NCI-H1694 treated with DMSO at 0.1 percent for 48 hours (cell line): ENCODE measurements around the gene CNGB1.
"Not testable (repeated sequence)": the region's sequence is repeated elsewhere in the genome, so short reads cannot be mapped to it uniquely, and the experiment has no call there.

Experiments used
- DNase-seq: peaks from one replicate; lab custom pipeline; 2025; lab: John Stamatoyannopoulos, UW

The CNGB1 gene

DNA sequence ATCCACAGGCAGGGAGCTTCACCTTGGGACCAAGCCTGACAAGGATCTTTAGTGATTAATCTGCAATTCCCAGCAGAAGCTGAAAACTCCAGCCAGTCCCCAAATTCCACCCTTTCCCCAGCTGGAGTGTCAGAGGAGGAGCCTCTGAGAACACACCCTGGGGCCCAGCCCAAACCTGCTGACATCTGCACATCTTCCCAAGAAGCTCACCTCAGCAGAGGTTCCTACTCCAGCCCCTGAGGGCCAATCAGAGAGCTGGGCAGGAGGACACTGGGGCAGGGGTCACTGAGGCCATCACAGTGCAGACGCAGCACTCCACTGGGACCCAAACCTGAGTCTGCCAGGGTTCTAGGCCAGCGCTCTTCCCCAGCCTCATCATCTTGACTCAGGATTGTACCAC, 44.9 kb downstream of the CNGB1 start:
- DNase-seq, result no peak

DNA sequence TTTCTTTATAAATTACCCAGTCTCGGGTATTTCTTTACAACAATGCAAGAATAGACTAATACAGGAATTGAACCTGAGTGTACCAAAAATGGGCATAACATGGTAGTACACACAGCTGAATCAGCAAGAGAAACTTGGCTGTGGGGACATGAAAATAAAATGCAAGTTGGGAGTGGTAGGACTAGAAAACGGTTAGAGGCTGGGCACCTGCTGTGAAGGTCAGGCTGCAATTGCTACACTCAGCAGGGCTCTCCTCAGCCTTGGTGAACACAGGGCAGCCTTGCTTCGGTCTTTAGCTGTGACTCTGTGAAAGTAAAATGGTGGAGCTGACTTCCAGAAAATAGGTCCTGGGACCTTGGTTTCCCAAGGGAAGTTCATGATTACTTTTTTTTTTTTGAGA, 45.6 kb downstream of the CNGB1 start:
- DNase-seq, result no peak

- no peak for DNase-seq
Observed at GRCh38 chr16:57924514-57924913, 46.4 kb downstream of the CNGB1 start.

DNA sequence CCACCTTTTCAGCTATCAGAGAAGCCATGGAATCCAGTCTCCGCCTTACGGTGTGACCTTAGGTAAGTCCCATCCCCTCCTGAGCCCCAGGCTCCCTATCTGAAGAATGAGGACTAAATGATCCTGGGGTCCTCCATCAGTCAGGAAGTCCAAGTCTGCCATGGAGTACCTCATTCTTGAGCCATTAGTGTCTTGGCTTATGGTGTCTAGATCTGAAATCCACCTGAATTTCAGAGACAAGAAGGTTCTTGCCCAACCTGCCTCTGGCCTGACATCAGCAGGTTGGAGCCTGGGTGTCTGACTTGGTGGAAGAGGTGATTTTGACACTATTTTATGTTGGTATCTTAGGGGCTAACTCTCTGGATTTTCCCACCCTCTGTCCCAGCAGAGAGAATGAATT, 47.1 kb downstream of the CNGB1 start:
- no peak for DNase-seq

- DNase-seq, result no peak
Observed at GRCh38 chr16:57923418-57923817, 47.5 kb downstream of the CNGB1 start.

- no peak for DNase-seq
Observed at GRCh38 chr16:57920880-57921229, 50.1 kb downstream of the CNGB1 start.

GRCh38 chr16:57920215-57920879, 50.6 kb downstream of the CNGB1 start:
- DNase-seq, result no peak

- no peak for DNase-seq
Observed at GRCh38 chr16:57918994-57919393, 51.9 kb downstream of the CNGB1 start.

- no peak for DNase-seq
Observed at GRCh38 chr16:57918444-57918843, 52.5 kb downstream of the CNGB1 start.

DNA sequence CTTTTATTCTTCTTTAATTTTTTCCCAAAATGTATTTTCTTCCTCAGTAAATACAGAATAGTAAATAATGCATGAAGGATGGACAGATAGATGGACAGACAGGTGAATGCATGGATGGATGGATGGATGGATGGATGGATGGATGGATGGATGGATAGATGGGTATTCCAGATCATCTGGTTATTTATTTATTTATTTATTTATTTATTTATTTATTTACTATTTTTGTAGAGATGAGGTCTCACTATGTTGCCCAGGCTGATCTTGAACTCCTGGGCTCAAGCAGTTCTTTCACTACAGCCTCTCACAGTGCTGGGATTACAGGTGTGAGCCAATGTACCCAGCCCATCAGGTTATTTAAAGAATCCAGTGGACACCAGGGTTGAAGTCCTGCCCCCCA, 53.0 kb downstream of the CNGB1 start:
- not testable (repeated sequence) for DNase-seq

DNA sequence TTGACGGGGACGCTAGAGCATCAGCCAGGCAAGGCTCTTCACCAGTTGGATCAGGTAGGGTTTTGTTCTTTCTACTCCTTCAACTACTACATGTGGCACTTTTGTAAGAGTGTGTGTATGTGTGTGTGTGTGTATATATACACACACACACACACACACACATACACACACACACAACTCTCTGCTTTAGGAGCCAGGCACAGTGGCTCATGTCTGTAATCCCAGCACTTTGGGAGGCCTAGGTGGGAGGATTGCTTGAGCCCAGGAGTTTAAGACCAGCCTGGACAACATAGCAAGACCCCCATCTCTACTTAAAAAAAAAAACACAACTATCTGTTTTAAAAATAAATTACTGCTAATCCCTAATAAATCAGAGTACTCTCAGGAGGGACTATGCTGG, 53.4 kb downstream of the CNGB1 start:
- not testable (repeated sequence) for DNase-seq

- DNase-seq, result no peak
Observed at GRCh38 chr16:57916735-57917438, 54.0 kb downstream of the CNGB1 start.

GRCh38 chr16:57915811-57916488, 55.0 kb downstream of the CNGB1 start:
- DNase-seq, result no peak

DNA sequence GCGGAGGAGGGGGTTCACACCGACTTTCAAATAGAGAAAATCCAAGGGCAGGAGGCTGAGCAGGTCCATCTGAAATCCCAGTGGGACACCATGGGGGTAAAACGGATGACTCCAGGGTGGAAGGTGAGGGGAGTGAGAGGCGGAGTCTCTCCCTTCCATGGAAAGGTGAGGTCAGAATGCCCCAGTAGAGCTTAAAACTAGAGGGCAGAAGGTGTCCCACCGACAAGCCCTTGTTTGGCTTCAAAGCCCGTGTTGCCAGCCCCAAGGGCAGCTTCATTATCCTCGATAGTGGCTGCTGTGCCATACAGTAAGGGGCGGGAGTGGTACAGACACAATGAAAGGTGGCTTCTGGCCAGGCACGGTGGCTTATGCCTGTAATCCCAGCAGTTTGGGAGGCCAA, 55.7 kb downstream of the CNGB1 start:
- no peak for DNase-seq

DNA sequence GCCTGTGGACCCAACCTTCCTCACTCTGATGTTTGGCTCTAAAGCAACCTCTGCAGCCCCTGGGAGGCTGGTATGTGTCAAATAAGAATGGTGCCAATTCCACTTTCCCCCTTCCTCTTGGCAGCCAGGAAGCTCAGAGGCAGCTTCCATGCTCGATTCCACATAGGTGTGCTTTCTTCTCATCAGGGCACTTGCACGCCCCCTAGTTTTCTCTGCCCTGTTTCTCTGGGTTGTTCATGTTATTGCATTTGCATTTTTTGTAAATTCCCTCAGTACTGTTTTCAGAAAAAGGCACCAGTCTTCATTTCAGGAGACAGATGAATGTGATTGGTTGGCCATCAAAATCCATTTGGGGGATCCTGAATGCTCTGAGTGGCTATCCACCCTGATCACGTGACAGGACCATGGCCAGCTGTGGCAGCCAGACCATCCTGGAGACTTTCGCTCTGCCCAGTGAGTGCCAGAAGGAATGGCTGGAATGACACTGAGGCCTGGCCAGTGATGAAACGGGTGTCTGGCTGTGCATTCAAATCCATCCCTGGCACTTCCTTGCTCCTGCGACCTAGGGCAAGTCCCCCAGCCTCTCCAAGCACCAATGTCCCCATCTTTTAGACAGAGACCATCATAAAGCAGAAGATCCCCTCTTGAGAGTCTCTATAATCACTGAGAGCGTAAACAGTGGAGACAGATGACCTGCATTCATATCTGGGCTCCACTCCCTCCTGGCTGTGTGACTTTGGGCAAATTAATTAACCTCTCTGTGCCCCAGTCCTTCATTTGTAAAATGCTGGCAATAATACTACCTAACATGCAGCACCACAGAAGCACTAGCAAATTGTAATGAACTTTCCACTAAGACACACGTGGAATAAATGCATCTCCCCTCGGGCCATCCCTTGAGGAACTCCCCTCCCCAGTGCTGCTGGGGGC, 56.4 kb downstream of the CNGB1 start:
- DNase-seq, result no peak

DNA sequence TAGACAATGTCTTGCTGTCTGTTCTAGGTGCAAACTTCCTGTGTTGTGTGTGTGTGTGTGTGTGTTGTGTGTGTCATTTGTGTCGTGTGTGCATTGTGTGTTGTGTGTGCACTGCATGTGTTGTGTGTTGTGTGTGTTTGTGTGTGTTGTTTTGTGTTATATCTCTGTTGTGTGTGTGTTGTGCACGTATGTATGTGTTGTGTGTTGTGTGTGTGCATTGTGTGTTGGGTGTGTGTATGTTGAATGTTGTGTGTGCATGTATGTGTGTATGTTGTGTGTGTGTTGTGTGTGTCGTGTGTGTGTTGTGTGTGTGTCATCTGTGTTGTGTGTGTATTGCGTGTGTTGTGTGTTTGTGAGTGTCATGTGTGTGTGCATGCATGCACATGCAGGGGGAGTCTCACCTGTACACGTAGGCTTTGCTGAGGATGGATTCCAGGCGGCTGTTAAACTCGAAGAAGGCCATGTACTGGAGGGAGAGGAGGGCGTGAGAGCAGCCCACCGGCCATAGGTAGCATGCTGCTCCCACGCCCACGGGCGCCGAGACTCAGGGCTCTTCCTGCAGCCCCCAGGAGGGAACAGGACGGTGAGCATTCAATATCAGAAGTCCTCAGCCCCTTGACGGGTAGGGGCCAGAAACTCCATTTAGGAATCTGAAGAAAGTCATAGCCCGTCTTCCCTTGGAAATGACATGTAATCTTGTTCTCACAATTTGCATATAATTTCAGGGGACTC, 58.2 kb downstream of the CNGB1 start:
- DNase-seq, result no peak

DNA sequence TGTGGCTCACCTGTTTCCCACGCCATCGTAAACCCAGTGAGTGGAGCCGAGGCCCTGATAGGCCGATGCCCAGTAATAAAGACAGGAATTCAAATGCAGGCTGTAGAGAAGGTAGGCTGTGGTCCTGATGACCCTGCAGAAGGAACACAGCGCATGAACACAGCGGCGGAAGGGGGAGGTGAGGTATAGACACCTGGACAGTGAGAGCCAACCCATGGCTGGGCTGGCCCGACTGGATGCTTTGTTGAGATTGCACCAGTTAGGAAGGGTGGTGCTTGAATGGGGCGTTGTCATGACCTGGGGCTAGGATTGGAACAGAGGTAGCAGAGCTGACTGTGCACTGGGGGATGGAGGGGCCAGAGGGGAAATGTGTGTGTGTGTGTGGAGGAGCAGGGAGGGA, 59.2 kb downstream of the CNGB1 start:
- DNase-seq, result no peak

- DNase-seq, result no peak
Observed at GRCh38 chr16:57910696-57911095, 60.2 kb downstream of the CNGB1 start.

- DNase-seq, result no peak
Observed at GRCh38 chr16:57908409-57908987, 62.4 kb downstream of the CNGB1 start.

GRCh38 chr16:57906382-57907316, 64.3 kb downstream of the CNGB1 start:
- no peak for DNase-seq
